SK-N-SH (cell line): ENCODE data around the gene ATP6V1F. TPM values are rescaled to one million over a fixed set of nuclear protein-coding genes. Genes with fewer than 3 reads are reported as not detected.

Source experiments
- CTCF ChIA-PET: fragments of 300-600, 350-600 bp; formaldehyde crosslinking; extraction: SDS; loops from one replicate; lab custom pipeline; 2021; lab: Yijun Ruan, JAX
- POLR2A ChIA-PET: fragments of 350-600 bp; sonication (Branson Sonifier 250); formaldehyde crosslinking; extraction: SDS; loops from one replicate; lab custom pipeline; 2020; ENCODE audit warnings: antibody characterized with exemption, inconsistent platforms; lab: Yijun Ruan, JAX
- DNase-seq: peaks from one replicate; pipeline ENCODE4 v3.0.0; 2012
- H2AFZ ChIP-seq: fragments of 200-600 bp; sonication (generic); 2 replicates; pipeline ENCODE4 v1.8.1; 2016; ENCODE audit warnings: antibody characterized with exemption, mild to moderate bottlenecking, low read depth
- H3F3A ChIP-seq: fragments of 200-600 bp; sonication (generic); replicated peaks from 2 replicates; pipeline ENCODE3; 2016; ENCODE audit warnings: antibody characterized with exemption, mild to moderate bottlenecking; ENCODE audit not compliant: insufficient read depth
- H3K27ac ChIP-seq, 2 experiments: fragments of 200-500 bp in 1 of 2; fragments of 200-600 bp in 1 of 2; sonication (Bioruptor generic) in 1 of 2; sonication (generic), shearing (Covaris generic) in 1 of 2; 2 replicates each; pipeline versions ENCODE4 v1.5.1 to v1.6.1; 2014 to 2016; ENCODE audit warnings: low read depth in 2 of 2, inconsistent platforms in 1 of 2, low read length in 1 of 2, mild to moderate bottlenecking in 1 of 2, mixed read lengths in 1 of 2
- H3K27me3 ChIP-seq: fragments of 200-600 bp; sonication (generic), shearing (Covaris generic); 2 replicates; pipeline ENCODE4 v1.6.1; 2016; ENCODE audit warnings: mixed run types; ENCODE audit not compliant: insufficient read depth
- H3K36me3 ChIP-seq, 2 experiments: fragments of 200-500 bp in 1 of 2; fragments of 200-600 bp in 1 of 2; sonication (Bioruptor generic) in 1 of 2; sonication (generic) in 1 of 2; replicated peaks in 1 of 2; 2 replicates each; pipeline versions ENCODE3 to v1.5.1; 2014 to 2016; ENCODE audit warnings: low read length in 1 of 2, mild to moderate bottlenecking in 1 of 2; ENCODE audit not compliant: insufficient read depth in 2 of 2, control insufficient read depth in 1 of 2
- H3K4me1 ChIP-seq, 2 experiments: fragments of 200-500 bp in 1 of 2; fragments of 200-600 bp in 1 of 2; sonication (Bioruptor generic) in 1 of 2; sonication (generic), shearing (Covaris generic) in 1 of 2; 2 replicates each; pipeline versions ENCODE4 v1.5.1 to v1.6.1; 2014 to 2016; ENCODE audit warnings: low read depth in 1 of 2, low read length in 1 of 2, mixed run types in 1 of 2; ENCODE audit not compliant: insufficient read depth in 2 of 2, control insufficient read depth in 1 of 2
- H3K4me2 ChIP-seq: fragments of 200-600 bp; sonication (generic), shearing (Covaris generic); 2 replicates; pipeline ENCODE4 v1.6.1; 2017; ENCODE audit warnings: mixed run types
- H3K4me3 ChIP-seq, 2 experiments: fragments of 200-500 bp in 1 of 2; fragments of 200-600 bp in 1 of 2; sonication (Bioruptor generic) in 1 of 2; sonication (generic), shearing (Covaris generic) in 1 of 2; 2 replicates each; pipeline versions ENCODE4 v1.5.1 to v1.8.1; 2014 to 2016; ENCODE audit warnings: low read depth in 2 of 2, inconsistent platforms in 1 of 2, low read length in 1 of 2, mild to moderate bottlenecking in 1 of 2, mixed read lengths in 1 of 2, moderate library complexity in 1 of 2
- H3K79me2 ChIP-seq: fragments of 200-600 bp; sonication (generic); 2 replicates; pipeline ENCODE4 v1.8.1; 2017; ENCODE audit warnings: mild to moderate bottlenecking; ENCODE audit not compliant: insufficient read depth
- H3K9ac ChIP-seq: fragments of 200-600 bp; sonication (generic); 2 replicates; pipeline ENCODE4 v1.6.1; 2017; ENCODE audit warnings: mixed run types
- H3K9me2 ChIP-seq: fragments of 200-600 bp; sonication (generic); 2 replicates; pipeline ENCODE4 v1.6.1; 2017; ENCODE audit warnings: mixed run types
- H3K9me3 ChIP-seq: fragments of 200-600 bp; sonication (generic); 2 replicates; pipeline ENCODE4 v1.6.1; 2017; ENCODE audit warnings: mixed run types, mild to moderate bottlenecking, moderate library complexity
- H4K20me1 ChIP-seq: fragments of 200-600 bp; sonication (generic); 2 replicates; pipeline ENCODE4 v1.6.1; 2017; ENCODE audit warnings: mild to moderate bottlenecking, mixed run types; ENCODE audit not compliant: insufficient read depth
- EZH2phosphoT487 ChIP-seq: fragments of 200-600 bp; sonication (generic); IDR thresholded peaks from 2 replicates; pipeline ENCODE4 v1.6.1; 2017; ENCODE audit warnings: low read depth, mixed run types, mild to moderate bottlenecking, antibody characterized with exemption, moderate library complexity, borderline replicate concordance
- FOXM1 ChIP-seq: IDR thresholded peaks from 2 replicates; pipeline ENCODE4 v1.4.0; 2012; ENCODE audit warnings: low read depth, mild to moderate bottlenecking
- MXI1 ChIP-seq: IDR thresholded peaks from 2 replicates; pipeline ENCODE4 v1.6.1; 2012; ENCODE audit warnings: mild to moderate bottlenecking, low read depth, low read length, improper control_type of control experiment
- NRF1 ChIP-seq: IDR thresholded peaks from 2 replicates; pipeline ENCODE4 v1.6.1; 2012; ENCODE audit warnings: low read depth, mild to moderate bottlenecking, low read length
- POLR2AphosphoS5 ChIP-seq: IDR thresholded peaks from 2 replicates; pipeline ENCODE4 v1.6.1; 2012; ENCODE audit warnings: low read depth, low read length
- RCOR1 ChIP-seq: fragments of 150-350 bp; IDR thresholded peaks from 2 replicates; pipeline ENCODE4 v1.6.1; 2017; ENCODE audit warnings: antibody characterized with exemption, low read length
- SIN3A ChIP-seq: IDR thresholded peaks from 2 replicates; pipeline ENCODE4 v1.6.1; 2012; ENCODE audit warnings: low read depth, mild to moderate bottlenecking, low read length, moderate library complexity, borderline replicate concordance
- TCF12 ChIP-seq: IDR thresholded peaks from 2 replicates; pipeline ENCODE4 v1.4.0; 2012
- WGBS: methylation state at CpG from one replicate; pipeline ENCODE4 v1.1.6; 2017; ENCODE audit warnings: low lambda C conversion rate; 5-methylcytosine and 5-hydroxymethylcytosine counted together
- polyA plus RNA-seq, 3 experiments: library from polyadenylated mRNA; depleted of rRNA; stranded (reverse); fragments of >200 nt; gene quantifications; 2 replicates each; pipeline ENCODE4 v1.2.3, GENCODE V29; 2012
- TF ChIP-seq, protein P1 (sequence below): IDR thresholded peaks from 2 replicates; pipeline ENCODE4; 2012
- TF ChIP-seq, protein P2 (sequence below): IDR thresholded peaks from 2 replicates; pipeline ENCODE4 v1.4.0; 2012; ENCODE audit warnings: low read depth
- TF ChIP-seq, protein P3 (sequence below): IDR thresholded peaks from 2 replicates; pipeline ENCODE4 v1.4.0; 2012; ENCODE audit warnings: low read depth, borderline replicate concordance
- TF ChIP-seq, protein P4 (sequence below): fragments of 150-350 bp; IDR thresholded peaks from 2 replicates; pipeline ENCODE4 v1.6.1; 2017; ENCODE audit warnings: antibody characterized with exemption, low read length, low read depth, borderline replicate concordance

The ATP6V1F gene
- polyA plus RNA-seq, 1 of the 3 experiments (the other 2 are of a cell fraction): 495 TPM

DNA sequence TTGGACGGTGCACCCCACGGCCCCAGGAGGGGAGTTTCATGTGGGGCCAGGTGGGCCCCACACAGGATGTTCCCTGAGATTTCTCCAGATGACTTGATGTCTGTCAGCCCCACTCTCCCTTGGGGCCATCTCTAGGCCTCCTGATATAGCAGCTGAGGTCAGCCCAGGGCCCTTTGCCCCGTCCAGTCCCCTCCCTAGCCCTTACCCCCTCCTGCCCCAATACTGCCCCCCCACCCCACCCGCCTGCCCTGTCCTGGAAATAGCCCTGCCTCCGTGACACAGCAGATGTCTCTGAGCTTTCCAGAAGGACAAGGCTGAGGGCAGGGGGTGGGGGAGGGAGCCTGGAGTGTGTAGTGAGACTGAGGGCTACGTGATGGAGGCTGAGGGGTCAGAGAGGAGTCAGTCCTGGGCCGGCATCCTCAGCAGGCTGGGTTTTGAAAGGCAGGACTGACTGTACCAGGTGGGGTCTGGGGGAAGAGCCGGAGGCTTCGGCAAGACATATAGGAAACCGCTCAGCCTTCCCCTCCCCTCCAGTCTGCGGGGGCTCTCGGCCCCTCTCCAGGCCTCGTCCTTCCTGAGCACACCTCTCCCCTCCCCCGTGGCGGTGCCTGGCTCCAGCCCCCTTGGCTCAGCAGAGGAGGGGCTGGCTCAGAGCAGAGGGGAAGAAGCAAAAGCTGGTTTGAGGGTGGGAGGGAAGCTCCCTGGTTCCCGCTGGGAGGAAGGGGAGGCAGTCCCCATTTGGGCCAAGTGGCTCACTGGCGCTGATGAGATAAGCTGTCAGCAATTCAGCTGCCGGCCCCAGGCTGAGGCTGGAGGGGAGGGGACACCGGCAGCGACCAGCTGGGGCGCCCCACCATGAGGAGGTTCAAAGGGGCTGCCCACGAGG, 30.4 kb upstream of the ATP6V1F start (continued):
- TF ChIP-seq, protein P1, sequence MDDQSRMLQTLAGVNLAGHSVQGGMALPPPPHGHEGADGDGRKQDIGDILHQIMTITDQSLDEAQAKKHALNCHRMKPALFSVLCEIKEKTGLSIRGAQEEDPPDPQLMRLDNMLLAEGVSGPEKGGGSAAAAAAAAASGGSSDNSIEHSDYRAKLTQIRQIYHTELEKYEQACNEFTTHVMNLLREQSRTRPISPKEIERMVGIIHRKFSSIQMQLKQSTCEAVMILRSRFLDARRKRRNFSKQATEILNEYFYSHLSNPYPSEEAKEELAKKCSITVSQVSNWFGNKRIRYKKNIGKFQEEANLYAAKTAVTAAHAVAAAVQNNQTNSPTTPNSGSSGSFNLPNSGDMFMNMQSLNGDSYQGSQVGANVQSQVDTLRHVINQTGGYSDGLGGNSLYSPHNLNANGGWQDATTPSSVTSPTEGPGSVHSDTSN: no peak
- TF ChIP-seq FOXM1: no peak
- no peak for TF ChIP-seq NRF1
- TF ChIP-seq EZH2phosphoT487: no peak
- TF ChIP-seq, protein P2, sequence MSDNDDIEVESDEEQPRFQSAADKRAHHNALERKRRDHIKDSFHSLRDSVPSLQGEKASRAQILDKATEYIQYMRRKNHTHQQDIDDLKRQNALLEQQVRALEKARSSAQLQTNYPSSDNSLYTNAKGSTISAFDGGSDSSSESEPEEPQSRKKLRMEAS: 0 out of 2 replicates have a peak, but pooled peaks have one; percentile 2

DNA sequence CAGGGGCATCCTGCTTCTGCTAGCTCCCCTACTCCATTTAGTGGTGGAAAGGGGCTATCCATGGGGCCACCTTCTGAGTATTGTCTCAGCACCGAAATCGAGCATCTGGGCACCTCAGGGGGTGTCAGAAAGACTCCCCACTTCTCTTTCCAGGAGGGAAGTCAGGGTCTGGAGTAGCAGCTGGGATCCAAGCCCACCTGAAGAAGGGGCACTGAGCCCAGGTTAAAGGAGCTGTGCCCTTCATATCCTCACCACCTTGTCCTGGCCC, 29.8 kb upstream of the ATP6V1F start:
- H3K27me3 ChIP-seq: no peaks in the 10 kb centered on the region
- H3K9ac ChIP-seq: peak overlapping the region; percentile 84
- WGBS: 70% methylated on average over 2 of the region's 2 CpGs
- ChIA-PET POLR2A (interaction anchor here (1.5 kb wide), 1 partner anchor 31 kb away, joined by 3 read pairs; no protein-coding TSS in a partner anchor), CTCF (interaction anchor here (0.6 to 2.5 kb wide), 6 partner anchors 10 to 486 kb away, joined by 3 to 14 read pairs (median 4); partner anchors contain the start of gene CCDC136)
- peaks cover 39% of the 10 kb centered on the region for H3F3A ChIP-seq
- H4K20me1 ChIP-seq: peaks cover 63% of the 10 kb centered on the region
- H3K9me3 ChIP-seq: no peaks in the 10 kb centered on the region
- H3K27ac ChIP-seq: peak overlapping the region; percentile 50 to 85
- H3K79me2 ChIP-seq: peaks cover 66% of the 10 kb centered on the region
- H3K36me3 ChIP-seq: peaks cover 25 to 31% of the 10 kb centered on the region in 2 experiments
- TF ChIP-seq TCF12: no peak
- TF ChIP-seq MXI1: no peak
- TF ChIP-seq, protein P2: no peak
- no peak for TF ChIP-seq POLR2AphosphoS5
- TF ChIP-seq, protein P3, sequence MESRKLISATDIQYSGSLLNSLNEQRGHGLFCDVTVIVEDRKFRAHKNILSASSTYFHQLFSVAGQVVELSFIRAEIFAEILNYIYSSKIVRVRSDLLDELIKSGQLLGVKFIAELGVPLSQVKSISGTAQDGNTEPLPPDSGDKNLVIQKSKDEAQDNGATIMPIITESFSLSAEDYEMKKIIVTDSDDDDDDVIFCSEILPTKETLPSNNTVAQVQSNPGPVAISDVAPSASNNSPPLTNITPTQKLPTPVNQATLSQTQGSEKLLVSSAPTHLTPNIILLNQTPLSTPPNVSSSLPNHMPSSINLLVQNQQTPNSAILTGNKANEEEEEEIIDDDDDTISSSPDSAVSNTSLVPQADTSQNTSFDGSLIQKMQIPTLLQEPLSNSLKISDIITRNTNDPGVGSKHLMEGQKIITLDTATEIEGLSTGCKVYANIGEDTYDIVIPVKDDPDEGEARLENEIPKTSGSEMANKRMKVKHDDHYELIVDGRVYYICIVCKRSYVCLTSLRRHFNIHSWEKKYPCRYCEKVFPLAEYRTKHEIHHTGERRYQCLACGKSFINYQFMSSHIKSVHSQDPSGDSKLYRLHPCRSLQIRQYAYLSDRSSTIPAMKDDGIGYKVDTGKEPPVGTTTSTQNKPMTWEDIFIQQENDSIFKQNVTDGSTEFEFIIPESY: no peak
- TF ChIP-seq SIN3A: no peak
- TF ChIP-seq, protein P4, sequence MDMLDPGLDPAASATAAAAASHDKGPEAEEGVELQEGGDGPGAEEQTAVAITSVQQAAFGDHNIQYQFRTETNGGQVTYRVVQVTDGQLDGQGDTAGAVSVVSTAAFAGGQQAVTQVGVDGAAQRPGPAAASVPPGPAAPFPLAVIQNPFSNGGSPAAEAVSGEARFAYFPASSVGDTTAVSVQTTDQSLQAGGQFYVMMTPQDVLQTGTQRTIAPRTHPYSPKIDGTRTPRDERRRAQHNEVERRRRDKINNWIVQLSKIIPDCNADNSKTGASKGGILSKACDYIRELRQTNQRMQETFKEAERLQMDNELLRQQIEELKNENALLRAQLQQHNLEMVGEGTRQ: no peak
- TF ChIP-seq RCOR1: no peak
- peaks cover 37 to 43% of the 10 kb centered on the region in 2 experiments; a peak in 3 of 4 replicates for H3K4me1 ChIP-seq
- peak overlapping the region; percentile 99 for H3K4me2 ChIP-seq
- H2AFZ ChIP-seq: no peak overlapping the region
- no peaks in the 10 kb centered on the region for H3K9me2 ChIP-seq
- DNase-seq: no peak
- H3K4me3 ChIP-seq: peak overlapping the region; percentile 68 to 90; a peak in 3 of 4 replicates
